ENCODE measurements around the gene GAS7.

Gene GAS7

GRCh38 chr17:10192972-10193371, 5.4 kb downstream of the GAS7 start (continued):
- no peak for TF ChIP-seq TOX (CRISPR knock-in tag; IDR thresholded peaks at IDR 0.05; ENCODE audit: borderline replicate concordance)

- TF ChIP-seq BACH2 (CRISPR knock-in tag; IDR thresholded peaks at IDR 0.05; ENCODE audit: borderline replicate concordance) (no peak), ZNF8 (CRISPR knock-in tag; IDR thresholded peaks at IDR 0.05) (no peak), ISL1 (CRISPR knock-in tag; IDR thresholded peaks at IDR 0.05) (no peak), TSHZ2 (CRISPR knock-in tag; IDR thresholded peaks at IDR 0.05) (no peak), ZNF565 (CRISPR knock-in tag; conservative IDR thresholded peaks at IDR 0.05; ENCODE audit: low read depth) (no peak), CREB5 (CRISPR knock-in tag; IDR thresholded peaks at IDR 0.05; ENCODE audit: low read depth) (no peak), TCF4 (CRISPR knock-in tag; IDR thresholded peaks at IDR 0.05; ENCODE audit: borderline replicate concordance) (no peak), ARNTL (CRISPR knock-in tag; IDR thresholded peaks at IDR 0.05; ENCODE audit: borderline replicate concordance, low read depth) (no peak), PPARA (CRISPR knock-in tag; IDR thresholded peaks at IDR 0.05; ENCODE audit: borderline replicate concordance) (no peak), CSDC2 (CRISPR knock-in tag; IDR thresholded peaks at IDR 0.05) (no peak), ZC3H10 (CRISPR knock-in tag; IDR thresholded peaks at IDR 0.05) (no peak), OSR1 (CRISPR knock-in tag; IDR thresholded peaks at IDR 0.05) (no peak), ZFP30 (CRISPR knock-in tag; IDR thresholded peaks at IDR 0.05) (no peak), POU6F1 (CRISPR knock-in tag; IDR thresholded peaks at IDR 0.05; ENCODE audit: borderline replicate concordance, low read depth) (no peak), CSRNP3 (CRISPR knock-in tag; IDR thresholded peaks at IDR 0.05) (no peak), ZNF70 (CRISPR knock-in tag; IDR thresholded peaks at IDR 0.05) (no peak)
- no peak for ATAC-seq
These were observed 5.9 kb downstream of the GAS7 start for GRCh38 chr17:10192461-10192860.

GRCh38 chr17:10187456-10187855, 10.9 kb downstream of the GAS7 start:
- TF ChIP-seq BACH2 (CRISPR knock-in tag; IDR thresholded peaks at IDR 0.05; ENCODE audit: borderline replicate concordance) (no peak), CREB5 (CRISPR knock-in tag; IDR thresholded peaks at IDR 0.05; ENCODE audit: low read depth) (no peak), TCF4 (CRISPR knock-in tag; IDR thresholded peaks at IDR 0.05; ENCODE audit: borderline replicate concordance) (no peak), ARNTL (CRISPR knock-in tag; IDR thresholded peaks at IDR 0.05; ENCODE audit: borderline replicate concordance, low read depth) (no peak), ZNF8 (CRISPR knock-in tag; IDR thresholded peaks at IDR 0.05) (no peak), ZFP3 (CRISPR knock-in tag; IDR thresholded peaks at IDR 0.05) (no peak), CSDC2 (CRISPR knock-in tag; IDR thresholded peaks at IDR 0.05) (no peak), ESRRG (CRISPR knock-in tag; IDR thresholded peaks at IDR 0.05) (no peak), POU6F1 (CRISPR knock-in tag; IDR thresholded peaks at IDR 0.05; ENCODE audit: borderline replicate concordance, low read depth) (no peak), ZNF70 (CRISPR knock-in tag; IDR thresholded peaks at IDR 0.05) (no peak), PATZ1 (CRISPR knock-in tag; IDR thresholded peaks at IDR 0.05; ENCODE audit: borderline replicate concordance) (no peak), CSRNP3 (CRISPR knock-in tag; IDR thresholded peaks at IDR 0.05) (no peak), TOX (CRISPR knock-in tag; IDR thresholded peaks at IDR 0.05; ENCODE audit: borderline replicate concordance) (no peak)
- no peak for ATAC-seq
